ENCODE results near the gene CYP11A1.
"Not testable (repeated sequence)": the region's sequence is repeated elsewhere in the genome, so short reads cannot be mapped to it uniquely, and the experiment has no call there.

The CYP11A1 gene

DNA sequence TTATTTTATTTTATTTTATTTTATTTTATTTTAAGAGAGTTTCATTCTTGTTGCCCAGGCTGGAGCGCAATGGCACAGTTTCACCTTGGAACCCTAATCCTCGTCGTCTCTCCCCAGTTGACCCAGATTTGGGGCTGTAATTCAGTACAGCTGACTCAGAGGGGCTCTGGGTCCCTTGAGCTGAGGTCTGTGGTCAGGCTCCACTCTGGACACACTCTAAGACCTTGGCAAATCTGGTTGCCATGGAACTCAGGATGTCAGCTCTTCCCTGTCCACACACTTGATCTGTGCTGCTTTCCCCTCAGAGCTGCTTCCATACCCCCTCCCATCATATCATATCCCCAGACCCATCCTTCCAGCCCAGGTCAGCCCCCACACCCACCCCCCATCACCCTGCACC, 675 bp upstream of the CYP11A1 start:
- FAIRE-seq (no peak), DNase-seq (ENCODE audit: insufficient read length, low spot score) (no peak)
- TF ChIP-seq POLR2A (IDR thresholded peaks at IDR 0.05; ENCODE audit: low read depth, low read length), result no peak

DNA sequence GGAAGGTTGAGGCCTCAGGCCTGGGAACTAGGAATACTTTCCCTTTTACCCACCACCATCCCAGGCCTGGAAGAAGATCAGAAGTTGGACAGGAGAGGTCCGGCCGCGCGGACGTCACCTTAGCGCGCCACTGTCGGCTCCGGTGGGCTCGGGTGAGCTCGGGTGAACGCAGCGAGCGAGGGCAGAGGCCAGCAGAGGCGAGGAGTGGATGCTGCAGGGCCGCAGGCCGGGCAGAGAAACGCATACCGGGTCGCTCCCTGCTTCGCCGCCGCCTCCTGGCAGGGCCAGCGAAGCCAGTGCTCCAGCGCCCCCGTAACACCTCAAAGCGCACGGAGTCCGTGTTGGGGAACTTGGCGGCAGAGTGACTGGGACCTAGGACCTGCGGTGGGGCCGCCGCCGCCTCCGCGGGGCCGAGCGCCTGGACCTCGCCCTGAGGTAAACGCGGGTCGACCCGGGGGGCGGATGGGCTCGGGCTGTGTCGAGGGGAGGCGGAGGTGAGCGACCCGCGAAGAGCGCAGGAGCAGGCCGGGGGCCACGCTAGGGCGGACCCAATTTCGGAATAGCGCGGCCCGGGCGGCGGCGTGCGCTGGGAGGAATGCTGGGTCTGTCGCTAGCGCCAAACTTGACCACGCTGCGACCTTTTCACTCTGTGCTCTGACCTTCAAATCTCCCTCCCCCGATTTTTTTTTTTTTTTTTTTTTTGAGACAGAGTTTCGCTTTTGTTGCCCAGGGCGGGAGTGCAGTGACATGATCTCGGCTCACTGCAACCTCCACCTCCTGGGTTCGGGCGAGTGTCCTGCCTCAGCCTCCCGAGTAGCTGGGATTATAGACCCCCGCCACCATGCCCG, 1.6 kb downstream of the CYP11A1 start:
- no peak for TF ChIP-seq POLR2A (IDR thresholded peaks at IDR 0.05; ENCODE audit: low read depth, low read length)
- DNase-seq (ENCODE audit: insufficient read length, low spot score) (no peak), FAIRE-seq (no peak)

DNA sequence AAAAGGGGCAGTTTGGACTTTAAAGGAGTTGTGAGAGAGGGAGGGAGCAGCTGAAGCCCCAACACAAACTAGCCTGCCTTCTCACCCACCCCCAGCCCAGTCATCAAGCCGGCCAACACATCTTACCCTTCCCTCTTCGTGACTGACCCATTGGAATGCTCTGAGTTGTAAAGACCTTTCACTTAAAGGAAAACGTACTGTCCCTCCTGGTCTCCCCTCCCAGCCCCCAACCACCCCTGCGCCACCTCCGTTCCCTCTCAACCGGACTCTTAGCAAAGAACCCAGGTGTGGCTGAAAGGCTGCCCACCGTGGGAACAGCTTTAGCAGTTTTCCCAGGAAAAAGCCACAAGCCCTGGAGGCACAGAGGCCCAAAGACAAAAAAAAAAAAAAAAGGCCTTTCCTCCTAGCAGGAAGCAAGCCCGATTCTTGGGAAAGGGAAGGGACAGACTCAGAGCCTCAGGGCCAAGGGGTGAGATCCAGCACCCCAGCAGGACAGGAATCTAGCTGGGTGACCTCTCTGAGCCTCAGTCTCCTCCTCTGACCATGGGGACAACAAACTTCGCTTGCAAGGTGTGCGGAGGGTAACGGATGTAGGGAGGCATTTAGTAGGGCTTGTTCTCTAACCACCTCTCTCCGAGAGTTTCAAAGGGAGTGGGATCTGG, 2.4 kb downstream of the CYP11A1 start:
- TF ChIP-seq POLR2A (IDR thresholded peaks at IDR 0.05; ENCODE audit: low read depth, low read length), result no peak
- DNase-seq (ENCODE audit: insufficient read length, low spot score), result no peak
- FAIRE-seq, result no peak

DNA sequence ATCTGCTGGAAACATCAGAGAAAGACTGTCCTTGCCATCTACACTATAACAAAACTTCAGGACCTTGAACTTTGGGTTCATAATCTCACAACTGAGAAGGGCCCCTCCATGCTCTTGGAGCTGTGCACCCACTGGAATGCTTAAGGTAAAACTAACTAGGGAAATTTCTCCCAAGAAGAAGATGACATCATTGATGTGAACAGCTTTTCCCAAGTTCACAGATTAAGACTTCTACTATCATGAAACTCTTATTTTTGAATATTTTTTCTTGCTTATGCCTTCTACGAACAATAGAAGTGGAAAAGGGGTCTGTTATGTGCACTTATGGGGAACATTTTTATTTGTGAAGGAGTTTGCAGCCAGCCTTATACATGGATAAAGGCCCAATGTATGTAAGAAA, 5.0 kb downstream of the CYP11A1 start:
- no peak for TF ChIP-seq POLR2A (IDR thresholded peaks at IDR 0.05; ENCODE audit: low read depth, low read length)
- FAIRE-seq, result no peak
- DNase-seq (ENCODE audit: insufficient read length, low spot score), result no peak

DNA sequence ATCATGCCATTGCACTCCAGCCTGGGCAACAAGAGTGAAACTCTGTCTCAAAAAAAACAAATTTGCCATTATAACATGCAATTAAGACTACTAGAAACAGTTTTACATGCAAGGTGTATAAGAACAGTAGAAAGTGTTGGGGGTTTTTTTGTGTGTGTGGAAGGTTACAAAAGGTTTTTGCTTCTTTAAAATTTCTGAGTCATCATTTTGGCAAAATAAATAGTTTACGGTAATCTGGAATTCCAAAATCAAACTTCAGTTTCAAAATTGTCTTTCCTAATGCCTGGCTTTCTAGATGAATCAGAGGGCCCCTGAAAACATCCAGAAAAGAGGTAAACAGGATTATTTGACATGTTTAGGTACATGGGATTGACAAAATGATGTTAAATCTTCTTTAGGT, 6.6 kb downstream of the CYP11A1 start:
- not testable (repeated sequence) for FAIRE-seq; DNase-seq (ENCODE audit: insufficient read length, low spot score)

DNA sequence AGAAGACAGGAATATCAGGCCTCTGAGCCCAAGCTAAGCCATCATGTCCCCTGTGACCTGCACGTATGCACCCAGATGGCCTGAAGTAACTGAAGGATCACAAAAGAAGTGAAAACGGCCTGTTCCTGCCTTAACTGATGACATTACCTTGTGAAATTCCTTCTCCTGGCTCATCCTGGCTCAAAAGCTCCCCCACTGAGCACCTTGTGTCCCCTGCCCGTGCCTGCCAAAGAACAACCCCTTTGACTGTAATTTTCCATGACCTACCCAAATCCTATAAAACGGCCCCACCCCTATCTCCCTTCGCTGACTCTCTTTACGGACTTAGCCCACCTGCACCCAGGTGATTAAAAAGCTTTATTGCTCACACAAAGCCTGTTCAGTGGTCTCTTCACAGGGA, 8.1 kb downstream of the CYP11A1 start:
- not testable (repeated sequence) for FAIRE-seq; DNase-seq (ENCODE audit: insufficient read length, low spot score)

DNA sequence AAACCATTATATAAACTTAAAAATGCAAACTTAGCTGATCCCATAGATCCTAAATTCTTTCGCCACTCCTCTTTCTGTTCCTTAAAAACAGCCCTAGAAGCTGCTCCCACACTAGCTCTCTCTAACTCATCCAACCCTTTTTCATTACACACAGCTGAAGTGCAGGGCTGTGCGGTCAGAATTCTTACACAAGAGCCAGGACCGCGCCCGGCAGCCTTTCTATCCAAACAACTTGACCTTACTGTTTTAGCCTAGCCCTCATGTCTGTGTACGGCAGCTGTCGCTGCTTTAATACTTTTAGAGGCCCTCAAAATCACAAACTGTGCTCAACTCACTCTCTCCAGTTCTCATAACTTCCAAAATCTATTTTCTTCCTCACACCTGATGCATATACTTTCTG, 9.9 kb downstream of the CYP11A1 start:
- not testable (repeated sequence) for DNase-seq (ENCODE audit: insufficient read length, low spot score); FAIRE-seq

DNA sequence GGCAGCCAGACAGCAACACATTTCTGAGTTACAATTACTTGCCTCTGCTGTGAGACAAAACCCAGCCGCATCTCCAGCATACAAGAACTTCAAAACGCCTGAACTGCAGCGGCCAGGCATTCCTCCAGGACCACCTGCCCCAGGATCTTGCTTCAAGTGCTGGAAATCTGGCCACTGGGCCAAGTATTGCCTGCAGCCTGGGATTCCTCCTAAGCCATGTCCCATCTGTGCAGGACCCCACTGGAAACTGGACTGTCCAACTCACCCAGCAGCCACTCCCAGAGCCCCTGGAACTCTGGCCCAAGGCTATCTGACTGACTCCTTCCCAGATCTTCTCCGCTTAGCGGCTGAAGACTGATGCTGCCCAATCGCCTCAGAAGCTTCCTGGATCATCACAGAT, 11.4 kb downstream of the CYP11A1 start:
- not testable (repeated sequence) for FAIRE-seq; DNase-seq (ENCODE audit: insufficient read length, low spot score)

DNA sequence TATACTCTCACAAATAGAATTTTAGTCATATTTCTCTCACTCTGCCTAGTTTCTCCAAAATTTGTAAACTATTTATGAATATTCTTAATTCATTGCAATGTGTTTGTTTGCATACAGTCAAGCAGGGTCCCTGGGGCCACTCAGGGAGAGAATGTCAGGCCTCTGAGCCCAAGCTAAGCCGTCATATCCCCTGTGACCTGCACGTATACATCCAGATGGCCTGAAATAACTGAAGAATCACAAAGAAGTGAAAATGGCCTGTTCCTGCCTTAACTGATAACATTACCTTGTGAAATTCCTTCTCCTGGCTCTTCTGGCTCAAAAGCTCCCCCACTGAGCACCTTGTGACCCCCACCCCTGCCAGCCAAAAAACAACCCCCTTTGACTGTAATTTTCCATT, 13.5 kb downstream of the CYP11A1 start:
- DNase-seq (ENCODE audit: insufficient read length, low spot score); FAIRE-seq: not testable (repeated sequence)

DNA sequence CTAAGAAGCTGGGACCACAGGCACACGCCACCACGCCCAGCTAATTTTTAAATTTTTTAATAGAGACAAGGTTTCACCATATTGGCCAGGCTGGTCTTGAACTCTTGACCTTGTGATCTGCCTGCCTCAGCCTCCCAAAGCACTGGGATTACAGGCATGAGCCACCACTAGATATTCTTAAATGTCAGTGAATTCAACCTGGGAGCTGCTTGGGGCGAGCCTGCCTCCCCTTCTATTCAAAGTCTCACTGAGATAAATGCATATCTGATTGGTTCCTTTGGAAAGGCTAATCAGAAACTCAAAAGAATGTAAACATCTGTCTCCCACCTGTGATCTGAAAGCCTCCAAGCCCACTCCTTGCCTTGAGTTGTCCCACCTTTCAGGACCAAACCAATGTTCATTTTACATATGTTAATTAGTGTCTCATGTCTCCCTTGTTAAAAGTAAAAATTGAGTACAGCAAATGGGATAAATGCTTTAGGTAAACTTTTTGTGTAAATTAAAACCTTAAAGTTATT, 15.0 kb downstream of the CYP11A1 start:
- FAIRE-seq (no peak), DNase-seq (ENCODE audit: insufficient read length, low spot score) (no peak)
- TF ChIP-seq POLR2A (IDR thresholded peaks at IDR 0.05; ENCODE audit: low read depth, low read length), result no peak

DNA sequence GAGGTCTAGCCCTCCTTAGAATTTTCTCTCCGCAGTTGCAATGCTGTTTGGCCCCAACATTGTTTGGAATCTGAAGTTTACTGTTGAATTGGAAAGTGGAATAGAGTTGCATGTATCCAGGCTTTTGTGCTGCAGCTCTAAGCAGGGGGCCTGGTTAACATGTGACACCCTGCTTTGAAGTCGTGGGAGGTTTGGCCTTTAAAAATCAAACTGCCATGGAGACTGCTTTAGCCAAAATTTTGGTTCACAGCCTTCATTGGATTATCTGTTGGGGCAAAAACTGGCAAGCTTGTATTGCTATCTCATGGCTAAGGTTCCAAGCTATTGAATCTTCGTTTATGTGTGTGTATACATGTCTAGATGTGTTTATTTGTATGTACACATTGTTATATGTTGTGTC, 15.8 kb downstream of the CYP11A1 start:
- FAIRE-seq, result no peak
- no peak for TF ChIP-seq POLR2A (IDR thresholded peaks at IDR 0.05; ENCODE audit: low read depth, low read length)
- DNase-seq (ENCODE audit: insufficient read length, low spot score), result no peak

DNA sequence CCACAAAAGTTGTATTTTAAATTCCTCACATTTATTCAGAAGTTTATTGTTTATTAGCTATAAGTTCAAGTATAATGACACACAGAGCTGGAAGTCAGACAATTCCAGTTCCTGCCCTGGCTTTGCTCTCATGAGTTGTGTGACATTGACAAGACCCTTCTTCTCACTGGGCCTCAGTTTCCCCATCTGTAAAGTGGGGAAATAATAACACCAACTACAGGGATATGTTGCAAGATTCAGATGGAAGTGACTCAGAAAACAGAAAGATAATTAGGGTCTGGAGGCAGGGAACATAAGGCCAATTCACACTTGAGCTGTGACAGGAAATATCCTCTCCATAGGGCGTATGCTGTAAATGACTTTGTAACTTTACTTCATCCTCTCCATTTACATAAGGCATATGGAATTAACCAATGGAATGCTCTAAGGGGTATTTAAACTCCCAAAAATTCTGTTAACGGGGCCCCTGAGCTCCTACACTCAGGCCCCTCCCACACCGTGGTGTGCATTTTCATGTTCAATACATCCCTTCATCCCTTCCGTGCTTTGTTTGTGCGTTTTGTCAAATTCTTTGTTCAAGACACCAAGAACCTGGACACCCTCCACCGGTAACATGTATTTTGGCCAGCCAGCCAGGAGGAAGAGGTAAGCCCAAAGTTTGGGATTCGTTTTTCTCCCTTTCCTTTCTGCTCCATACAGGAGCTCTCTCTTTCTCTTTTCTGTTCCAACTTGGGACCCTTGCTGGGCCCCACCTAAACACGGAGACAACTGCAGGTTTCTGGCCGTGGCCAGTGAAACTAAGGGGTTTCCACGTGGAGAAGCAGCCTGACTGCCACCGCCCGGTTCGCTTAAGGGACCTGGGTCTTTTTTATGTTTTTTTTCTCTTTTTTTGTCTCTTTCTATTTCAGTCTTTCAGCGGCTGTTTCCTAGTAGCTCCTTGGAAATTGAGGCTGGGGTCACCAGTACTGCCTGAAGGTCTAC, 16.9 kb downstream of the CYP11A1 start:
- no peak for TF ChIP-seq POLR2A (IDR thresholded peaks at IDR 0.05; ENCODE audit: low read depth, low read length)
- no peak for FAIRE-seq
- no peak for DNase-seq (ENCODE audit: insufficient read length, low spot score)

DNA sequence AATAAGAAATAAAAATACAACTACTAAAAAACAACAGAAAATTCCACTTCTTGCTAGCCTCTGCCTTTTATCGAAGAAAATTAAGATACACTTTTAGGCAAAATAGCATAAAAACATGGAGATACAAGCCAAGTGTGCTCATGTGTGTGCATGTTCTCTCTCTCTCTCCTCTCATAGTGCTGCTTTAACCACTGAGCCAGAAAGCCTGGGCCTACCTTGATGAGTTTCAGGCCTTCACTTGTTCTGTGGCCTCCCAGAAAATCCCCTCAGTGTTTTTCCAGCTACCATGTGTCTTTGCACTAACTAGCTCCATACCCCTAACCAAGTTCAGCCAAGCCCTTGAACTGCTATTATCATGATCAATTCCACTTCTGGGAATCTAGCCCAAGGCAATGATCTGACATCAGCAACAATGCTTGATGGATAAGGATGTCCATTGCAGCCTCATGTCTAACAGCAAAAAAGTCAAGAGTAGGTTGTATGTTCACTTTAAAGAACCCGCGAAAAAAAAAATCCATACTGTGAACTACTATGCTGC, 18.1 kb downstream of the CYP11A1 start:
- FAIRE-seq, result no peak
- no peak for DNase-seq (ENCODE audit: insufficient read length, low spot score)
- no peak for TF ChIP-seq POLR2A (IDR thresholded peaks at IDR 0.05; ENCODE audit: low read depth, low read length)

DNA sequence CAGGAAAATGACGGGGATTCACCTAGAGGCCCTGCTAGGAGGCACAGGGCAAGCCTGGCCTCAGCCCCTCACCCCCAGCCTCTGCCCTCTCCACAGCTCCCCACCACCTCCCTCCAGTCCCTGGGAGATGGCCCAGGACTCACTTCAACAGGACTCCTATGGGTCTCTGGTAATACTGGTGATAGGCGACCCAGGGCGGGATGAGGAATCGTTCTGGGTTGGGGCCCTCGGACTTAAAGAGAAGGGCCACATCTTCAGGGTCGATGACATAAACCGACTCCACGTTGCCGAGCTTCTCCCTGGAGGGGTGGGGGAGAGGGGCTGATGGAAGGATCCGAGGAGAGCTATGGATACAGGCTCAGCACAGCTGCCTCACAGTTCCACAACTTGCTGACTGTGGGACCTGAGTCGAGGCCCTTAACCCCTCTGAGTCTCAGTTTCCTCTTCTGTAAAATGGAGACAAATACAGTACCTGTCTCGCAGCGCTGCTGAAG, 19.6 kb downstream of the CYP11A1 start:
- no peak for DNase-seq (ENCODE audit: insufficient read length, low spot score)
- FAIRE-seq, result no peak
- TF ChIP-seq POLR2A (IDR thresholded peaks at IDR 0.05; ENCODE audit: low read depth, low read length), result no peak
